HepG2 (cell line): ENCODE results near the gene ARPC1B. TPM values are rescaled to one million over a fixed set of nuclear protein-coding genes. Genes with fewer than 3 reads are reported as not detected.

Source experiments
- ETV6 ChIP-seq: sonication (generic); formaldehyde crosslinking; conservative IDR thresholded peaks from 2 replicates; pipeline ENCODE4 v1.4.0; 2020; ENCODE audit warnings: missing genetic modification reagents
- HIVEP1 ChIP-seq: sonication (generic); formaldehyde crosslinking; IDR thresholded peaks from 2 replicates; pipeline ENCODE4 v1.4.0; 2020; ENCODE audit warnings: mild to moderate bottlenecking, missing genetic modification reagents
- HMG20B ChIP-seq: conservative IDR thresholded peaks from 2 replicates; pipeline ENCODE4 v1.6.1; 2016; ENCODE audit warnings: missing genetic modification reagents, missing compliant biosample characterization
- IKZF1 ChIP-seq: fragments of 450-650 bp; IDR thresholded peaks from 2 replicates; pipeline ENCODE4 v1.7.1; 2016
- KDM1A ChIP-seq: IDR thresholded peaks from 2 replicates; pipeline ENCODE4 v1.6.1; 2016; ENCODE audit warnings: missing compliant biosample characterization
- MATR3 ChIP-seq: sonication (generic); formaldehyde crosslinking; IDR thresholded peaks from 2 replicates; pipeline ENCODE4 v1.4.0; 2020; ENCODE audit warnings: missing genetic modification reagents
- NCOA5 ChIP-seq: sonication (generic); formaldehyde crosslinking; IDR thresholded peaks from 2 replicates; pipeline ENCODE4 v1.4.0; 2020; ENCODE audit warnings: missing genetic modification reagents
- PRDM10 ChIP-seq: sonication (generic); formaldehyde crosslinking; IDR thresholded peaks from 2 replicates; pipeline ENCODE4 v1.4.0; 2020; ENCODE audit warnings: low read depth, missing genetic modification reagents
- SOX5 ChIP-seq: IDR thresholded peaks from 2 replicates; pipeline ENCODE4 v1.6.1; 2016; ENCODE audit warnings: borderline replicate concordance
- TFDP2 ChIP-seq: sonication (generic); formaldehyde crosslinking; IDR thresholded peaks from 2 replicates; pipeline ENCODE4 v1.4.0; 2020; ENCODE audit warnings: missing genetic modification reagents
- TGIF2 ChIP-seq: IDR thresholded peaks from 2 replicates; pipeline ENCODE4 v1.6.1; 2016; ENCODE audit warnings: control low read depth, missing compliant biosample characterization
- TRIM22 ChIP-seq: fragments of 450-650 bp; IDR thresholded peaks from 2 replicates; pipeline ENCODE4 v1.6.1; 2017
- ZNF142 ChIP-seq: sonication (generic); formaldehyde crosslinking; IDR thresholded peaks from 2 replicates; pipeline ENCODE4 v1.4.0; 2020; ENCODE audit warnings: missing genetic modification reagents
- ZNF3 ChIP-seq: IDR thresholded peaks from 2 replicates; pipeline ENCODE4 v1.7.0; 2017; ENCODE audit warnings: inconsistent platforms
- ZNF326 ChIP-seq: sonication (generic); formaldehyde crosslinking; IDR thresholded peaks from 2 replicates; pipeline ENCODE4 v1.4.0; 2020; ENCODE audit warnings: missing genetic modification reagents, borderline replicate concordance
- ZNF589 ChIP-seq: sonication (generic); formaldehyde crosslinking; conservative IDR thresholded peaks from 2 replicates; pipeline ENCODE4 v1.8.0; 2022; ENCODE audit warnings: mild to moderate bottlenecking, moderate library complexity, missing genetic modification reagents
- ZNF790 ChIP-seq: sonication (generic); formaldehyde crosslinking; IDR thresholded peaks from 2 replicates; pipeline ENCODE4 v1.8.0; 2022; ENCODE audit warnings: missing genetic modification reagents, mild to moderate bottlenecking, borderline replicate concordance
- ZNF839 ChIP-seq: sonication (generic); formaldehyde crosslinking; IDR thresholded peaks from 2 replicates; pipeline ENCODE4 v1.4.0; 2020; ENCODE audit warnings: missing genetic modification reagents, mild to moderate bottlenecking, borderline replicate concordance
- polyA plus RNA-seq, 8 experiments: library from polyadenylated mRNA; depleted of rRNA in 3 of 8; stranded (reverse) in 7 of 8; unstranded in 1 of 8; fragments of >200 nt; fragmentation: Illumina TruSeq in 4 of 8; extraction: Trizol in 4 of 8; gene quantifications; 2 replicates each; pipeline versions ENCODE4 v1.2.1 to v1.2.3, GENCODE V29; 2011 to 2016; ENCODE audit warnings: low read depth in 4 of 8, missing spikeins in 1 of 8, mixed read lengths in 1 of 8; ENCODE audit not compliant: insufficient read depth in 1 of 8
- total RNA-seq, 5 experiments: library from RNA; depleted of rRNA; stranded (reverse); fragments of >200 nt; fragmentation: Illumina TruSeq; extraction: Trizol; gene quantifications; 2 replicates each; pipeline ENCODE4 v1.2.3, GENCODE V29; 2016; ENCODE audit warnings: low read depth in 1 of 5

Gene ARPC1B
- total and polyA plus RNA-seq, 2 of the 13 experiments (the other 11 are each of a cell fraction or from before 2014, with no cell fraction given) = 72.9 to 89.1 TPM

- TF ChIP-seq PRDM10 (CRISPR knock-in tag) = peak; percentile 42; the same call in 1 of the 2 replicates
- peak; percentile 80; the same call in 1 of the 2 replicates for TF ChIP-seq HIVEP1
- no peak for TF ChIP-seq TRIM22
- peak; percentile 76; the same call in 1 of the 2 replicates for TF ChIP-seq ZNF839
- peak; percentile 21; the same call in 1 of the 2 replicates for TF ChIP-seq ZNF142 (CRISPR knock-in tag)
- peak; percentile 64; the same call in 1 of the 2 replicates for TF ChIP-seq ZNF790 (CRISPR knock-in tag)
- no peak for TF ChIP-seq HMG20B (CRISPR knock-in tag)
- no peak for TF ChIP-seq MATR3 (CRISPR knock-in tag)
- peak; percentile 35; the same call in 1 of the 2 replicates for TF ChIP-seq SOX5
- TF ChIP-seq ETV6 = peak; percentile 71; the same call in 1 of the 2 replicates
- no peak for TF ChIP-seq NCOA5 (CRISPR knock-in tag)
- no peak for TF ChIP-seq ZNF326
- peak; percentile 39; the same call in 1 of the 2 replicates for TF ChIP-seq TFDP2 (CRISPR knock-in tag)
- peak; percentile 76; the same call in 1 of the 2 replicates for TF ChIP-seq ZNF589 (CRISPR knock-in tag)
- no peak for TF ChIP-seq IKZF1
- no peak for TF ChIP-seq KDM1A (CRISPR knock-in tag)
- no peak for TF ChIP-seq ZNF3 (CRISPR knock-in tag)
- 0 out of 2 replicates have a peak, but pooled peaks have one; percentile 30 for TF ChIP-seq TGIF2 (CRISPR knock-in tag)
Observed at GRCh38 chr7:99408379-99409191, 34.1 kb downstream of the ARPC1B start, which contains the start of the genes BUD31 and PDAP1 (continued).
